NCI-H1105 (cell line): ENCODE data around the gene C11orf52.

Source experiments
- DNase-seq: peaks from one replicate; lab custom pipeline; 2025; lab: John Stamatoyannopoulos, UW

The C11orf52 gene

DNA sequence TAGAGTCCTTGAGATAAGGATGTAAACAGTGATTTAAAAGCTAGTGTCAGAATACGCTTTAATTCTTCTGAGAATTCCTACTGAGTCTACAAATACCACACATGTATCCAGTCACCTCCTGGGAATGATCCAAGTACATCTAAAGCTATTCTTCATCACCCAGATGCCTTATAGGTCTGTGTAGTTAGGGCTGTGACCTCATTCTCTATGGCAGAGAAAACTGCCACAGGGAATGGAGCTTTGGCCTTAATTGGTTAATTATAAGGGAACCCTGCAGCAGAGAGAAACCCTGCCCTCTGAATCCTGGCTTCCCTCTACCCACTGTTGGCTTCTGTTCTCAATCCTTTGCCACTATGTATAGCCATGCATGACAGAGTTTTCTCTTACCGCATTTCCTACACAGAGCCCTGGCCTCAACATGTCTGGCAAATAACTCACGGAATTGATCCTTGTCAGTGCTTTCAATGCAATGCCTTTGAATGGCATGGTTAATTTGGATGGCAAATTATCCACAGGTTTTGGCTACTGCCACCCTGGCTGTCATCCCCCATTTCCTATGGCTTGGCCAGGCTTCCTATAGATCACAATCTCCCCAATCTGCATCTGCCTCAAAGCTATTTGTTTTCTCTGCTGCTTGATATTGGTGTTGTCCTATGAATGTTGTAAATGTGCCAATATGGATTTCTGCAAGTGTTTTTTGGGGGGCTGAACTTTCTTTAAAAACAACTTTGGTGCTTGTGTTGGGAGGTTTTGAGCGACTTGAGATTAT, 21.3 kb downstream of the C11orf52 start:
- no peak for DNase-seq

DNA sequence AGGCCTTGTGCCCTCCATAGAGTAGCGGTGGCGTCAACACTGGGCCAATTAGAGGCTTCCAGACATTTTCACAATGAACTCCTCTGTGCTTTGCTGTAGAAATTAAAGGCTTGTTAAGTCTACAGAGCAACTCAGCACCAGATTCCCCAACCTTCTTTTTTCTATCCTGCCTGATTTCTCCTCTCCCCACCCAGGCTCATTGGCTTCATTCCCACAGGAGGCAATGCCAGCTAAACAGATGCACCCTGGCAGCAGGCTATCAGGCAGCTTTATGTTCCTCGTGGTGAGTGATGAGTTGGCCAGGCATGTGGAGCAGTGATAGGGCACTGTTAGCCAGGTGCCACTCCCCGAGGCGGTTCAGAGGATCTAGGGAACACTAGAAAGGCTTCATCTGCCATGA, 23.2 kb downstream of the C11orf52 start:
- DNase-seq, result no peak

DNA sequence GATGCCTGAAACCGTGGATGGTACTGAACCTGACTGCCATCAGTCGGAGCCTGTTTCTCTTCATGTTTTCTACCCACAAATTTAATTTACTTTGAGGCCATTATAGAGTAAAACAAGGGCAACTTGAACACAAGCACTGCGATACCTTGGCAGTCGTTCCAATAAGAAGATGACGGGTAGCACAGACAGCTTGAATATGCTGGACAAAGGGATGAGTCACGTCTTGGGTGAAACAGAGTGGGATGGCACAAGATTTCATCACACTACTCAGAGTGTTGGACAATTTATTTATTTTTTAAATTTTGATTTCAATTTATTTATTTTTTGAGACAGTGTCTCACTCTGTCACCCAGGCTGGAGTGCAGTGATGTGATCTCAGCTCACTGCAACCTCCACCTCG, 24.1 kb downstream of the C11orf52 start:
- DNase-seq, result no peak

- no peak for DNase-seq
These were observed 25.4 kb downstream of the C11orf52 start for GRCh38 chr11:111944139-111944538.

GRCh38 chr11:111944651-111945051, 25.9 kb downstream of the C11orf52 start:
- no peak for DNase-seq

- DNase-seq, result no peak
These were observed 26.5 kb downstream of the C11orf52 start for GRCh38 chr11:111945198-111945597.

DNA sequence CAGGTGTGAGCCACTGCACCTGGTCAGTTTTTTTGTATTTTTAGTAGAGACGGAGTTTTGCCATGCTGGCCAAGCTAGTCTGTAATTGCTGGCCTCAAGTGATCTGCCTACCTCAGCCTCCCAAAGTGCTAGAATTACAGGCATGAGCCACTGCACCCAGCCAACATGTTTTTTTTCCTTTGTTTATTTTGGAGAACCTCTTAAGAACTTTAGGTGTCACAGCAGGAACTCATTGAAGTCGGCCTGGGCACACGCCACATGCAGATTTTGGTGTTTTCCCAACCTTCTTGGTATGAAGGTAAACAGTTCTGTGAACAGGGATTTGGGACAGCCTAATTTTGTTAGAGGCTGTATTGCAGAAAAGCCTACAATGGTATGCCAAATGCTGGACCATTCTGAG, 27.8 kb downstream of the C11orf52 start:
- DNase-seq, result no peak

DNA sequence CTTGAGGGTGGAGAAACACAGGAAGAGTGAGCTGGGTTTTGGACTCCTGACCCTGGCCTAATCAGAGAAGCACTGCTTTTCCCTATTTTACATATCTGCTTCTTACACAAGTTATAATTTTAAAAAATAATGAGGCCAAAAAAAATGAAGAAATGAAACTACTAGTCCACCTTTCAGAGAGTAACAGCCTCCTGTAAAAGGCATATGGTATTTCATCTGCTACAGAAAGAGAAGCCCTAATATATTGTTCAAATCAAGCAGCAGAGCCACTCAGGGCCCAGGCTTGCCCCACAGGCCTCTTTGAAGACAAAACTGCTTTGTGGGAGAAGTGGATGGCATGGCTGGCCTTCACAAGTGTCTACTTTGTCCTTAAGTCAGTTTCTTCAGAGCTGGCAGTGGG, 28.4 kb downstream of the C11orf52 start:
- DNase-seq, result no peak

DNA sequence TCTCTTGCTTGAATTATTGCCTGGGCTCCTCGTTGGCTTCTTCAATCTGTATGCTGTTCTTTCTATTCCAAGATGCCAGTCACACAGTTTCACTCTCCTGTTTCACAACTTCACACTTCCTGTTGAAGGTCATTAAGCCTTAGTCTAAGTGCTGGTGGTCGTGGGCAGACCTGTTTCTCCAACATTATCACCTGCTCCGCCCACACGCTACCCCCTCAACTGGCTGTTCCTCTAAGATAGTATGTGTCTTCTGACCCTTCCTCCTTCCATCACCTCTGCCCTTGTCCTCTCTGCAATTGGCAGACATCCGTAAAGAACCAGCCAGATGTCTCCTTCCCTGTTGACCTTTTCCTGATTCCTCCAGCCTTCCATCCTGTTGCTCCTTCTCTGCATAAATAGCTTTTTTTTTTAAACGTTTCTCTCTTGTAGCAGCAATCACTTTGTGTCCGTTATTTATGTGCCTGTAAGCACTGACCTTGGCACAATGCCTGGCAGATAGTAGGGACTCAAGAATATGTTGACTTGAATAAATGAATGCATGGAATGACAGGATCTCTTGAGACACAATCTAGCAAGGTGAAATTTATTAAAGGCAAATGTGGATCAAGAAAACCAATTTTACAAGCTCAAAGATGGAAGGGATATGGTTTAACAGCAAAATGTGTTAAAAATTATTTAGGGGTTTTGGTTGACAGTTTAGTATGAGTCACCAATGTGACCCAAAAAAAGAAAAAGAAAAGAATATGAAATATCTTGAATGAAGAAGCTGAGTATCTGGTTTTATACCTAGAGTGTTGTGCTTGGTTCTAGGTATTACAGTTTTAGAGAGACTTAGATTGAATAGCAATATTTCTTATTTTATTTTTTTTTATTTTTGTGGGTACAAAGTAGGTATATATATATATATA, 31.1 kb downstream of the C11orf52 start:
- no peak for DNase-seq

DNA sequence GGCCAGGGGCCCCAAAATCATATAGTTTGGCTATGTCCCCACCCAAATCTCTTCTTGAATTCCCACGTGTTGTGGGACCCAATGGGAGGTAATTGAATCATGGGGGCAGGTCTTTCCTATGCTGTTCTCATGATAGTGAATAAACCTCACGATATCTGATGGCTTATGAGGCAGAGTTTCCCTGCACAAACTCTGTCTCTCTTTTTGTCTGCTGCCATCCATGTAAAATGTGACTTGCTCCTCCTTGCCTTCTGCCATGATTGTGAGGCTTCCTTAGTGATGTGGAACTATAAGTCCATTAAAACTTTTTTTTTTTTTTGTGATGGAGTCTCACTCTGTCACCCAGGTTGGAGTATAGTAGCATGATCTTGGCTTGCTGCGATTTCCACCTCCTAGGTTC, 32.9 kb downstream of the C11orf52 start:
- no peak for DNase-seq

DNA sequence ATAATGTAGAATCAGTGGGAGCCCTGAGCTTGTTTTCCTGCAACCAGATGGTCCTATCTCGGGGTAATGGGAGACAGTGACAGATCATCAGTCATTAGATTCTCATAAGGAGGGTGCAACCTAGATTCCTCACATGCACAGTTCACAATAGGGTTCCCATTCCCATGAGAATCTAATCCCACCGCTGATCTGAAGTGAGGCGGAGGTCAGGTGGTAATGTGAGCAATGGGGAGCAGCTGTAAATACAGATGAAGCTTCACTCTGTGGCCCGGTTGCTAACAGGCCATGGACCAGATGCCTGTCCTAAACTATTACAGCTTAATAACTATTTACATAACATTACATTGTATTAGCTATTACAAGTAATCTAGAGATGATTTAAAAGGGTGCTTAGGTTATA, 35.4 kb downstream of the C11orf52 start:
- DNase-seq, result no peak

- no peak for DNase-seq
These were observed 39.1 kb downstream of the C11orf52 start for GRCh38 chr11:111957663-111958444.

DNA sequence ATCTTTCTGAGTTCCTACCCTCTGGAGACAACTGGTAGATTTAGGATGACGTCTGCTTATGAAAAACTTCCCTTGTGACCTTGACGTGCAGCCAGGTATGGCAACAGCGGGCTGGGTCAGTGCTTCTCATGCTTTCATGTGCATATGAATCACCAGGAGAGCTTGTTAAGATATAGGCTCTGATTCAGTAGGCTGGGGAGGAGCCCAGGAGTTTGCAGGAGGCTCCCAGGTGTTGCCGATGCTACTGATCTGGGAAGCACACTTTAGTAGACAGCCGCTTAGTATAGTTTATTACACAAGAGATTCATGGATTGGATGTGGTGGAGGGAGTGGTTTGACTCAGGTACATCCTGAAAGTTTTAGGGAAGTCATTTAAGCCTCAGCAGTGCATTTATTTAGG, 42.2 kb downstream of the C11orf52 start:
- no peak for DNase-seq

- DNase-seq, result no peak
These were observed 42.9 kb downstream of the C11orf52 start for GRCh38 chr11:111961389-111962300.

GRCh38 chr11:111963931-111964340, 45.2 kb downstream of the C11orf52 start:
- DNase-seq, result no peak

DNA sequence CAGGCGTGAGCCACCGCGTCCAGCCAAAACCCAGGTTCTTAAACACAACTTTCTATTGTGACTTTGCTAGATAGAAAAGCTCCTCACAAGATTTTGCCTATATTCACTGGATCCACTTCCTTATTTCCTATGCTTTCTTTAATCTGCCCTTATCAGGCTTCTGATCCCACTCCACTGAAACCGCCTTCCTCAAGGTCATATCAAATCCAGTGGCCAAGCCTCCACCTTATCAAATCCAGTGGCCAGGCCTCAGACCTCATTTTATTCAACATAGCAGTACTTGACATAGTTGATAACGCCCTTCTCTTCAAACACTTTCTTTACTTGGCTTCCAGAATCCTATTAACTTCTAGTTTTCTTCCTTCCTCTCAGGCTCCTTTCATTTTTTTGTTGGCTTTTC, 48.0 kb downstream of the C11orf52 start:
- DNase-seq, result no peak

DNA sequence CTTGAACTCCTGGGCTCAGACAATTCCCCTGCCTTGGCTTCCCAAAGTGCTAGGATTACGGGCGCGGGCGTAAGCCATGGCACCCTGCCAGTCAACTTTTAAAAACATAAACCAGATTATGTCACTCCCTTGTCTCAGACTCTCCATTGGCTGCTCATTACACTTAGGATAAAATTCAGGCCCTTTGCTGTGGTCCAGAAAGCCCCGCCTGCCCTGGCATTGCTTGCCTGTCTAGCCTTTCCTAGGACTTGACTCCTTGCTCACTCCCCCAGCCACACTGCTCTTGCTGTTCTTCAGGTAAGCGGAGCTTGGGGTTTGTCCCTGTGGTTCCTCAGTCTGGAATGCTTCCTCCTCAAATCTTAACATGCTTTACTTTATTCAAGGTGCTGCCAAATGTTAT, 48.9 kb downstream of the C11orf52 start:
- no peak for DNase-seq

- DNase-seq, result no peak
These were observed 50.6 kb downstream of the C11orf52 start for GRCh38 chr11:111969344-111969743.

DNA sequence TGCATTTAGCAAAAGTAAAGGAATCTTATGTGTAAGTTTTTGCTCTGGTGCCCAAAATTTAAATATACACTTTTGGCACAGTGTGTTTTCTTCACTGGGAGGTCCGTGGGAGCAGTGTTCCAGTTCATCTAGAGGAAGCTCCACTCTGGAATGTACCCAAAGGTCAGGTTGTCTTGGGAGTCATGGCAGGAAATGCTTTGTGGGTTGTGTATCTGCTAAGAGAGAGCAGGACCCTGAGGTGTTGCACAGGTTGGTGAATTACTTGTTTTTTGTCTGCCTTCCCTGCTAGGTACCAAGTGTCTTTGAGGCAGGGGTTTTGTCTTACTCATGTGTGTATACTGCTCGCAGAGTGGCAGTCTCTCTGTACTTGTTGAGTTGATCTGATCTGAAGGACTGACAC, 55.7 kb downstream of the C11orf52 start:
- no peak for DNase-seq

GRCh38 chr11:111975076-111975806, 56.5 kb downstream of the C11orf52 start:
- DNase-seq, result no peak
